HG03442 (cell line): ENCODE data around the gene ITFG1.
"Not testable (repeated sequence)": the region's sequence is repeated elsewhere in the genome, so short reads cannot be mapped to it uniquely, and the experiment has no call there.

ENCODE experiments used
- ATAC-seq: cut with Tn5 transposase; IDR thresholded peaks from one replicate; pipeline ENCODE4 v1.9.1; 2021; ENCODE audit warnings: mild to moderate bottlenecking, moderate library complexity; ENCODE audit not compliant: unreplicated experiment

ITFG1 gene

GRCh38 chr16:47258874-47259461 lies 201.9 kb downstream of the ITFG1 start:
- no peak for ATAC-seq

GRCh38 chr16:47254756-47255155 lies 206.1 kb downstream of the ITFG1 start:
- no peak for ATAC-seq

GRCh38 chr16:47250983-47251382 lies 209.9 kb downstream of the ITFG1 start:
- ATAC-seq = no peak

- no peak for ATAC-seq
Observed at GRCh38 chr16:47247690-47248089, 213.2 kb downstream of the ITFG1 start.

GRCh38 chr16:47244206-47244605 lies 216.7 kb downstream of the ITFG1 start:
- no peak for ATAC-seq

- no peak for ATAC-seq
Observed at GRCh38 chr16:47241061-47241460, 219.8 kb downstream of the ITFG1 start.

- no peak for ATAC-seq
Observed at GRCh38 chr16:47236716-47237115, 224.1 kb downstream of the ITFG1 start.

GRCh38 chr16:47230296-47230695 lies 230.6 kb downstream of the ITFG1 start:
- ATAC-seq = no peak

- ATAC-seq = no peak
Observed at GRCh38 chr16:47229053-47230050, 231.5 kb downstream of the ITFG1 start.

GRCh38 chr16:47228241-47228640 lies 232.6 kb downstream of the ITFG1 start:
- ATAC-seq = no peak

- ATAC-seq = no peak
Observed at GRCh38 chr16:47213761-47214440, 247.0 kb downstream of the ITFG1 start.

- ATAC-seq = no peak
Observed at GRCh38 chr16:47211218-47211617, 249.6 kb downstream of the ITFG1 start.

- ATAC-seq = no peak
Observed at GRCh38 chr16:47204736-47205504, 255.9 kb downstream of the ITFG1 start.

GRCh38 chr16:47203433-47203832 lies 257.4 kb downstream of the ITFG1 start:
- not testable (repeated sequence) for ATAC-seq

GRCh38 chr16:47198180-47198575 lies 262.7 kb downstream of the ITFG1 start:
- ATAC-seq = no peak

- ATAC-seq = no peak
Observed at GRCh38 chr16:47197536-47198179, 263.2 kb downstream of the ITFG1 start.

GRCh38 chr16:47196457-47196856 lies 264.4 kb downstream of the ITFG1 start:
- ATAC-seq = no peak

- ATAC-seq = no peak
Observed at GRCh38 chr16:47182318-47182717, 278.5 kb downstream of the ITFG1 start.

- not testable (repeated sequence) for ATAC-seq
Observed at GRCh38 chr16:47181066-47181465, 279.8 kb downstream of the ITFG1 start.

- ATAC-seq = no peak
Observed at GRCh38 chr16:47180073-47180472, 280.8 kb downstream of the ITFG1 start.
